LNCAP (cell line): ENCODE data around the gene TAS1R3.

Experiments used
- TF ChIP-seq, protein P1 (sequence below): fragments of 450-650 bp; IDR thresholded peaks from 2 replicates; pipeline ENCODE4 v1.5.1; 2017; ENCODE audit warnings: mild to moderate bottlenecking

TAS1R3 gene

DNA sequence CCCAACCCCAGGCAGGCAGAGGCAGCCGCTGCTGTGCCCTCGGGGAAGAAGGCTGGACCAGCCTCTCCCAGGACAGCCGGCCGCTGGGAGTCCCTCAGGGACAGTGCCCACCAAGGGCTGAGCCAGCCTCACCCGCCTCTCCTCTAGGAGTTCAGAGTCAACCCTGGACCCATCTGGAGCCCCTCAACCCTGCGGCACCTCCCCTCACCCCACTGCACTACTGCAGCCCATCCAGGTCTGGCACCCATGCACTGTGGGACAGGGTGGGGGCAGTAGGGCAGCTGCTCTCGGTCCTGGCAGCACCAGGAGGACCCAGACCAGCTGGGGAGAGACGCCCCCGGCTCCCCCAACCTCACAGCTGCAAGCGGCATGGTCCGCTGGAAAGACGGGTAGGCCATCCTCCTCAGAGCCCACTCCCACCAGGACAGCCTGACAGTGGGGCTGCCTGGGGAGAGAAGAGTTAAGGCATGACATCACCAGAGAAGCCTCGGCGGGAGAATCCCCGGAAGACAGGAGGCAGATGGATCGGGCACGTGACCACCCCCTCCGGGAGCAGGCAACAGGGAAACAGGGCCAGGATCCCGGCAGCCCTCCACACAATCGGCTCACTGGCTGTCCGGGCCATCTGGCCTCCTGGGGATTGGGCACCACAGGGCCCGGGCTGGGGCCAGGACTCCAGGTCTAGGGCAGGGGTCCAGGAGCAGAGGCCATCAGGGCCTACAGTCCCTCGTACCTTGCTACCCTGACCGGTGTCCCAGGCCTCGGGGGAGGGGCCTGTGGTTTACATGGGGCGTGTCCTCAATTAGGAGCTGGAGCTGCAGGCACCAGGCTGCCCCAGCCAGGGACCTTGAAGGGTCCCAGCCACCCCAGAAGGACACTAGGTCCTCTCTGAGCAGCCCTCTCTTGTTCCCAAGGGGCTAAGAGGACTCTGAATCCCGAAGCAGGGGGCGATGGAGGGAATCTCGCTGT is 26.5 kb upstream of the TAS1R3 start:
- TF ChIP-seq, protein P1, sequence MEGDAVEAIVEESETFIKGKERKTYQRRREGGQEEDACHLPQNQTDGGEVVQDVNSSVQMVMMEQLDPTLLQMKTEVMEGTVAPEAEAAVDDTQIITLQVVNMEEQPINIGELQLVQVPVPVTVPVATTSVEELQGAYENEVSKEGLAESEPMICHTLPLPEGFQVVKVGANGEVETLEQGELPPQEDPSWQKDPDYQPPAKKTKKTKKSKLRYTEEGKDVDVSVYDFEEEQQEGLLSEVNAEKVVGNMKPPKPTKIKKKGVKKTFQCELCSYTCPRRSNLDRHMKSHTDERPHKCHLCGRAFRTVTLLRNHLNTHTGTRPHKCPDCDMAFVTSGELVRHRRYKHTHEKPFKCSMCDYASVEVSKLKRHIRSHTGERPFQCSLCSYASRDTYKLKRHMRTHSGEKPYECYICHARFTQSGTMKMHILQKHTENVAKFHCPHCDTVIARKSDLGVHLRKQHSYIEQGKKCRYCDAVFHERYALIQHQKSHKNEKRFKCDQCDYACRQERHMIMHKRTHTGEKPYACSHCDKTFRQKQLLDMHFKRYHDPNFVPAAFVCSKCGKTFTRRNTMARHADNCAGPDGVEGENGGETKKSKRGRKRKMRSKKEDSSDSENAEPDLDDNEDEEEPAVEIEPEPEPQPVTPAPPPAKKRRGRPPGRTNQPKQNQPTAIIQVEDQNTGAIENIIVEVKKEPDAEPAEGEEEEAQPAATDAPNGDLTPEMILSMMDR = no peak

DNA sequence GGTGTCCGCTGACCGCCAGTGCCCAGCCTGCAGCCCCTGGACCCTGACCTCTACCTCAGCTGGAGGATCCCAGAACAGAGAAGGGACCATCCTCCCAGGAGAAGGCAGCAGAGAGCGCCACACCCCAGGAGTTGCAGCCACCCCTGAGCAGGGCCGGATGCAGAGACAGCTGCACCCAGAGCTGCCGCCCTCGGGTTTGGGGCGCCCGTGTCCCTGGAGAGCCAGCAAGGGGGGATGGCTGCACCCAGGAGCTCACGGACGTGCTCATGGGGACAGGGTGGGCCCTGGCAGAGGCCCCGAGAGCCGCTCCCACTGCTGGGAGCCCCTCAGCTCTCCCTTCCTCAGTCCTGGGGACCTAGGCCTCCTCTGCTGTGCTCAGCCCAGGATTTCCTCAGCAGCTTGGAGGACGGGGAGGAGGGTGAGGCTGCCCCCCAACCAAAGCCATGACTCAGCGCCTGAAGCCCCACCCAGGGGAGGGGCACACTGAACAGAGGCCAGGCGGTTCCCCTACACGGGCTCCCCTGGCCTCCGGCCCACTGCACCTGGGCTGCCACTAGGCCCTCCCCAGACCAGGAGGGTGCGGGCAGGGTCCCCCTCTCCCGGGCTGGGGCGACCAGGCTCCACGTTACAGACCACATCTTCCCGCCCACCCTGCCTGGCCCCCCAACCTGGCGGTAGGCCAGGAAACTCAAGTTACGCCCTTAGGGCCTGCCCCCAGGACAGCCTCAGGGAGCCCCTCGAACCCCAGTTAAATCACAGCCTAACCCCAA is 25.6 kb upstream of the TAS1R3 start:
- TF ChIP-seq, protein P1 = no peak

DNA sequence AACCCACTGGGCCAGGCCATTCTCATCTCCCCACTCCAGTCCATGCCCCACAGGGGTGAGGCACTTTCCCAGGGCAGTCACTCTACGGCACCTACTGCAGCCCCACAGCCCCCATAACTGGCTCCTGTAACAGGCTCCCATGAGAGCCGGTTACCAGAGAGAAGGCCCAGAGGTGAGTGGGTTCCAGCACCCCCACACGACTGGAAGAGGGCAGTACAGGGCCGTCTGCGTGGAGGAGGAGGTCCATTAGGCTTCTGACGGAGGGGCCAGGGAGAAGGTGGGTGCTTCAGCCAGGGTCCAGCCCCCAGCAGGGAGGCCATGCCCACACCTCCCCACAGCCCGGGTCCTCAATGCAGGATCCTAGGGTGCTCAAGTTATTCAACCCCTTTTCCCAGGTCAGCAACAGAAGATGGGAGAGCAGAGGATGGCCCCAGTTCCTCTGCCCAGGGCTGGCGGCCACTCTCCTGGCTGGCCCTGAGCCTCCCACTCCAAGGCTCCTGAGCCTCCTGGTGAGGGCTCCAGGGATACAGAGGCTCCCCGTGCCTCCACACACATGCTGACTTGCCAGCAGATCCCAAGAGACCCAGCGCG is 24.9 kb upstream of the TAS1R3 start:
- TF ChIP-seq, protein P1 = no peak

DNA sequence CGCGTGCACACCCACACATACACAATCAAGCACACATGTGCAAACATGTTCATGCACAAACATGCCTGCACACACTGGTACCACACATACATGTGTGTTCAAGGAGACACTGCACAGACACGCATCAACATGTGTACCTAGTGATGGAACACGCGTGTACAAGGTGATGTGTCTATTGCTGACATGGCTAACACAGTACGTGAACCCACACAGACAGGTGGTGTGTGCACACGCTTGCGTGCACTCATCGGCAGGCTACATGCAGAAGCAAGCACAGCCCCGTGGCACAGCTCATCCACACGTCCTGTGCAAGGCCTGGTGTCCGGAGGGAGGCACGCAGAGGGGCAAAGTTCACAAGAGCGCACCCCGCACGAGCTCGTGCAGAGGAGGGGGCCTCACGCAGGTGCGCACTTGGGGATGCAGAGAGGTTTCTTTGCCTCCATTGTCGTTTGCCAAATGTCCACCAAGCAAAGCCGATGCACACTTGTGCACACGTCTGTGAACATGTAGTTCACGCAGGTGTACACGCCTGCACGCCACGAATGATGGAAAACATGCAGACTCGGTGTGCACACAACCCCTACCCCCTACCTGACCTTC is 24.3 kb upstream of the TAS1R3 start:
- TF ChIP-seq, protein P1 = no peak

DNA sequence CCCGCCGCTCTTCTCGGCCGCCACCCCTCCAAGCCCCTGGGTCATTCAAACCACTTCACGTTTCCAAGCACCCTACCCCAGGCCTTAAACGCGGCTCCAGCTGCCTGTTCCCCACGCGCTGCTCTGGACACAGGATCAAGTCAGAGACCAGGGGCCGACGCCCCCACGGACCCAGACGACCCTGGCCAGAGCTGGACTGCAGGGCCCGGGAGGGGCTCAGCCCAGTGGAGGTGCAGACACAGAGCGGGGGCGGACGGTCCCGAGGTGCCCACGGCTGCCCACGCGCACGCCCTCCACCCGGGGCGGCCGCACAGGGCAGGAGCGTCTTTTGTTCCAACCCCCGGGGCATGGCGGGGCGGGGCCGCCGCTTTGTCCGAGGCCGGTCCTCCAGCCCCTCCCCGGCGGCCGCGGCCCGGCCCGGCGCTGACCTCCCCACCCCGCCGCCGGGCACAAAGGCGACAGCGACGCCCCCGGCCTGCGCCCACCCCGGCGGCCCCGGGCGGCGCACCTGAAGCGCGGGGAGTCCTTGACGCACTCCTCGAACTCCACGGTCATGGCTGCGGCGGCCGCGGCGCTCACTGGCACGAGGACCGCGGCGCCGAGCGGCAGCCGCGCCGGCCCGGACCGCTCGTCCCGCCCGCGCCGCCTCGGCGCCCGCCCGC is 23.7 kb upstream of the TAS1R3 start:
- TF ChIP-seq, protein P1 = no peak

DNA sequence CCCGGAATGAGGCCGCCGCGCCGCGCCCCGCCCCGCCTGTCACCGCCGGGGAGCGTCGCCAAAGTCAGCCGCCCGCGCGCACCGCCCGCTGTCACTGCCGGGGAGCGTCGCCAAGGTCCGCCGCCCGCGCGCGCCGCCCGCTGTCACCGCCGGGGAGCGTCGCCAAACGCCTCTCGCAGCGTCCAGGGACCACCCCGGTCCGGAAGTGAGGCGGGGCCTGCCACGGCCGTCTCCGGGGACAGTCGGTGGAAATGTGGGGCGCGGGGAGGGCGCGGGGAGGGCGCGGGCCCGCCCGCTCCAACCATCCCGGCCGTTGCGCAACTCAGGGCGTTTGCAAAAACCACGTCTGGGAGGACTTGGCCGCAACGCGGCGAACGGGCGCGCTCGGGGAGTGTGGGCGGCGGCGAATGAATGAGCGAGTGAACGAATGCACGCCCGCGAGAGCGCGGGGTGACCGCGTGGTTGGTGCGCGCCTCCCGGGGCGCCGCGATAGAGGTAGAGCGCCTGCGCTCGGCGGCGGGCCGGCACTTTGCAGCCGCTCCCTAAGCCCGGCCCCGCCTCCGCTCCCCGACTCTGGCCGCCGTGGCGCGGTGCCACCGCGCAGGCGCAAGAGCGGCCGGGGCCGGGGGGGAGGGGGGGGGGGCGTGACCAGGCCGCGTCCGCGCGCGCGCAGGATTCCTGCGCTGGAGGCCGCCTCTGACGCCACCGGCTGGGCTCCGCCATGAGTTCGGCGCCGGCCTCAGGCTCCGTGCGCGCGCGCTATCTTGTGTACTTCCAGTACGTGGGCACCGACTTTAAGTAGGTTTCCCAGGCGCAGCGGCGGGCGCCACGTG is 22.9 kb upstream of the TAS1R3 start, which contains the start of the genes ACAP3 and PUSL1:
Gene ACAP3 (minus strand): TSS at position 8 of the 833 bp plus-strand sequence. CDS start 115 bp downstream, outside the sequence.
Gene PUSL1 (plus strand): TSS at position 675 of the 833 bp plus-strand sequence. CDS start 47 bp downstream, at position 722.
- TF ChIP-seq, protein P1 = no peak
